ENCODE measurements around the gene CHMP6. TPM values are rescaled to one million over a fixed set of nuclear protein-coding genes. Genes with fewer than 3 reads are reported as not detected.

The CHMP6 gene
- 10 to 100 TPM; 14.8 to 27.8 (median 26.4) TPM for polyA plus RNA-seq

DNA sequence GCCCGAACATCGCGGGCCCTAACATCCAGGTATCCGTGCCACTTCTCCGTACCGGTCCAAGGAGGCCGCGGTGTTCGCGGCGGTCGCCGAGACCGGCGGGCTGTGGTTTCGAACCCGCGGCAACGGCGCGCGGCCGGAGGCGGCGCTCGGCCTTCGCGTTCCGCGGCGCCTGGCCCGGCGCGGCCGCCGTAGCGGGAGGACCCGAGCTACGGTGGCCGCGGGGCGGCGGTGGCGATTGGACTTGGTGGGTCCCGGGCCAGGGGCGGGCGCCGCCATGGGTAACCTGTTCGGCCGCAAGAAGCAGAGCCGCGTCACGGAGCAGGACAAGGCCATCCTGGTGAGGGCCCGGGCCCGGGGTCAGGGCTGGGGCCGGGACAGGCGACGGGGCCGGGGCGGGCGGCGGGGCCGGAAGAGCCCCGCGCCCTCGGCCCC is at the start of gene CHMP6:
TSS of gene CHMP6 (plus strand) at position 197 of the 432 bp plus-strand sequence. CDS start at position 275, 78 bp downstream.
- WGBS, 3 donors: 1% methylated on average over 50 to 66 of the region's 66 CpGs
- H3K27ac ChIP-seq (ENCODE audit: low read depth, low read length): no peak within 1 kb of the TSS

DNA sequence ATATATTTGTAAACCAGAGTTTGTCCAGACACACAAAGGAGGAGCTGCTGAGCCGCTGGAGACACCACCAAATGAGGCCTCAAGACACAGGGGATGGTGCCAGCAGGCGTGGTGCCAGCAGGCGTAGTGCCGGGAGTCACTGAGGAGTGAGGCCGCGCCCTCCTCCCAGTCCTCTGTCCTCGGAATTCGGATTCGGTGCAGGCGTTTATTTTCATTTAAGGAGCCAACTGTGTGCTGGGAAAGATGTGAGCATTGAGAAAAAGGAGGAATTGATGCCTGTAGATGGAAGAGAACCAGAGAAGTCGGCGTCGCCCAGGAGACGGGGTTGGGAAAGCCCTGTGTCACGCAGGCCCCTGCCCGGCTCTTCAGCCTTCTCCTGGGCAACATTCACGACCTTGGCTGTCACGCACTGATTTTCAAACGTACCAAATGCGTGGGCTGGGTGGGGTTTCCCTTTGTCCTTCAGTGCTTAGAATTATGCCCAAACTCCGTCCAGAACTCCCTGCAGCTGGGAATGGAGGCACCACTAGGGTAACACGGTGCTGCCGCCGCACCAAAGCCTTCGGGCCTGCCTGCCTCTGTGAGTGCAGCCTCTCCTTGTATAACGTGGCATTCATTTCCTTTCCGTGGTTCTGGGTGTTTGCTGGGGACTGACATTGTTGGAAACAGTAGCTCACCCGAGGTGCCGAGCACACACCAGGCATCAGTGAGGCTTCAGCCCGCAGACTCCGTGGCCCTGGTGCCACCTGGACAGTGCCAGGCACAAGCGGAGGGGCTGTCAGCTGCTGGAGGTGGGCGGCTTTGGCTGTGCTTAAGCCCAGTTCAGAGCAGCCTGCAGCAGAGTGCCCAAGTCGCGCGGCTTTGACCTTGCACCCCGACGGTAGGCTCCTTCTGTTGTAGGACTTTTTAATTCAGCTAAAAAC is 49.0 kb upstream of the CHMP6 start:
- H3K27ac ChIP-seq (ENCODE audit: low read depth, low read length): no peak overlapping the region
- 55 to 82% (median 59%) methylated on average over 38 of the region's 38 CpGs for WGBS, 3 donors

DNA sequence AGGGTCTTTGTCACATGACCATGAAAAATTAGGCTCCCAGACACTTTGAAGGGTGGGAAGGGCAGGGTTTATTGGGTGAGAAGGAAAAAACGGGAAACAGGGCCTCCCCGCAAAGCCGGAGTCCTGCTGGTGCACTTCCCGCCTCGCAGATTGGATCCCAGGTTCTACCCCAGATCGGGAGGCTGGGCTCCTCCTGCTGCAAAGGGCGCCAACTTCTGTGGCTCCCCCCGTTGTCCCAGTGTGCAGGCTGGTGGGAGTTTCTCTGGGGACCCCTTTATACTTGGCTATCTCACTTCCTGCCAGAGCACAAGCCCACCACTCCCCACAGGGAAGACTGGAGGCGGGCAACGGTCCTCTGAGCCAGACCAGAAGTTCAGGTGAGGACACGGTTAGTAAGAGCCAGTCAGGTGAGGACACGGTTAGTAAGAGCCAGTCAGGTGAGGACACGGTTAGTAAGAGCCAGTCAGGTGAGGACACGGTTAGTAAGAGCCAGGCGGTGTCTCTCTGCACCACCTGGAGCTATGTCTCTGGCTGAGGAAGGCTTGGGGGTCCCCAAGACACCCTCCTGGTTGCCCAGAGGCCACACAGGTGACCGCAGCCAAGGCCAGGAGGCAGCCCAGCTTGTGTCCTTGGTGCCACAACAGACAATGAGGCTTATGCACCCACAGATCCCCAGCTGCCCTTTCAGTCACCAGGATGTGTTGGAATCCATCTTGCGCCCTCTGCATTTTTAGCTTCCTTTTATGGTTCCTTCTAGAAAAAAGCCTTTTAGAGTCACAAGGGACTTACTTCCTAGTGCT is 48.1 kb upstream of the CHMP6 start:
- WGBS, 3 donors: 93% methylated on average over 17 of the region's 17 CpGs
- H3K27ac ChIP-seq (ENCODE audit: low read depth, low read length): no peak overlapping the region

DNA sequence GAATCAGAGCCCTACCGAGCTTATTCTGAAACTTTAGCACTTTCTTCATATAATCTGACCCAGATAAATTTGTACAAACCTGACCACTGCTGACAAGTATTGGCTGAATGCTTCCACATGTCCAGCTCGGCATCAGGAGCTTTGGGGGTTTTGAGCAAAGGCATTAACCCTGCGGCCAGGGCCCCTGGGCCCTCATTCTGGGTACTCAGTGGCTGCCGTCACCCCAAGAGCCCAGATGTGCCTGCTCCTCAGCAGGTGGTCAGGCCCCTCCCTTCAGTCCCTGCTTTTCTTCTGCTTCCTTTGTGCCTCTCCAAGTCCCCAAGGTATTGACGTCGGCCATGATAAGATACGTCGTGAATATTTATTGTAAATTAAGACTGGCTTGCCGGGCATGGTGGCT is 47.3 kb upstream of the CHMP6 start:
- no peak overlapping the region for H3K27ac ChIP-seq (ENCODE audit: low read depth, low read length)
- 87 to 94% (median 90%) methylated on average over 9 of the region's 9 CpGs for WGBS, 3 donors

DNA sequence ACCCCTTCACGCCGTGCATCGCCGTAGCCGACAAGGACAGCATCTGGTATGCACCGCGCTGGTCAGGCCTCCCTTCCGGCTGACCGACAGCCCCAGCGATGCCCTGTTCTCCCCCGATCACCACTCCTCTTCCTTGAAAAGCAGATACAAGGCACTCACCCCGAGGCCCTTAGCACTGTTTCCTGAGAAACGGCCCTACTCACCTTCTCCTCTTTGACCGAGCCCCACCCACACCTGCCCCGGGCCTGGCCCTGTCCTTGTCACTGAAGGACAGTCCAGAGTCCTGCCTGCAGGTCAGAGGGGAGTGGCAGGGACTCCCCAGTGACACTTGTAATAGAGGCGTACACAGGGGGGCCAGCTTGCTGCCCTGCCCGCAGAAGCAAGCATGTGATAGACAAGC is 45.9 kb upstream of the CHMP6 start:
- H3K27ac ChIP-seq (ENCODE audit: low read depth, low read length): no peak overlapping the region
- 96 to 97% (median 96%) methylated on average over 17 of the region's 17 CpGs for WGBS, 3 donors

DNA sequence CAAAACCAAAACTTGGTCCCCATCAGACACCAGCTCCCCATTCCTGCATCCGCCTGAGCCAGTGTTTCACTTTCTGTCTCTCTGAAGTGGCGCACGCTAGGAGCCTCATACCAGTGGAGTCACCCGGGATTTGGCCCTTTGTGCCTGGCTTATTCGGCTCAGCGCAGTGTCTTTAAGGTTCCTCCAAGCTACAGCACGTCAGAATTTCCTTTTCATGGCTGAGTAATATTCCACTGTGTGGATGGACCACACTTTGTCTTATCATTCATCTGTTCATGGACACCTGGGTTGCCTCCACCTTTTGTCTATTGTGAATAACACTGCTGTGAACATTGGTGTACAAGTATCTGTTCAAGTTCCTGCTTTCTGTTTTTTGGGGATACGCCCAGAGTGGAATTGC is 45.2 kb upstream of the CHMP6 start:
- no peak overlapping the region for H3K27ac ChIP-seq (ENCODE audit: low read depth, low read length)
- WGBS, 3 donors: 92 to 99% (median 95%) methylated on average over 8 of the region's 8 CpGs

DNA sequence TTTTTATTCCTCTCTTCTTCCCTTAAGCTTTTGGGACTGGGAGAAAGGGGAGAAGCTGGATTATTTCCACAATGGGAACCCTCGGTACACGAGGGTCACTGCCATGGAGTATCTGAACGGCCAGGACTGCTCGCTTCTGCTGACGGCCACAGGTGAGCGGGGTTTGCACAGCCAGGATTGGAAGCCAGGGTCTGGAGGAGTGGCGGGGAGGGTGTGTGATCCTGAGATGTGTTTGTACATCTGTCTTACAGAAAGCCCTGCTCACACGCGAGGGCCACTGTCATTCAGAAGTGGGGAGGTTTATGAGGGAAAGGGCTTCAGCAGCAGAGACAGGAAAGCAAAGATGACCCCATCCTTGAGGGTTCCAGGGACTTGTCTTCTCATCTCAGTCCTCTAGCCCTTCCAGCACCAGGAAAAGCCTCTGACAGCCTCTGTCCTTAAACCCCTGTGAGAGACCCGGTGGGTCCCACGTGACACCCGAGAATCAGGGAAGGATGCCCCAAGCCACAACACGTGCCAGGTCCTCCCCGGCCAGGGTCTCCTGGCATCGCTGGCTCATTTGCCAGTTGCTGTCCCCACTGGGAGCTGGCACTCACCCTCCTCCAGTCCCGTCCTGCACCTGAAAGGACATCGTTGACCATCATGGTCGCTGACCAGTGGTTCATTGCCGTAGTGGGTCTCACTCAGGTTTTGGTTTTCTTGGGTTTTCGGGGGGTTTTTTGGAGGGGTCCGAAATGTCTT is 44.3 kb upstream of the CHMP6 start:
- H3K27ac ChIP-seq (ENCODE audit: low read depth, low read length): no peak overlapping the region

DNA sequence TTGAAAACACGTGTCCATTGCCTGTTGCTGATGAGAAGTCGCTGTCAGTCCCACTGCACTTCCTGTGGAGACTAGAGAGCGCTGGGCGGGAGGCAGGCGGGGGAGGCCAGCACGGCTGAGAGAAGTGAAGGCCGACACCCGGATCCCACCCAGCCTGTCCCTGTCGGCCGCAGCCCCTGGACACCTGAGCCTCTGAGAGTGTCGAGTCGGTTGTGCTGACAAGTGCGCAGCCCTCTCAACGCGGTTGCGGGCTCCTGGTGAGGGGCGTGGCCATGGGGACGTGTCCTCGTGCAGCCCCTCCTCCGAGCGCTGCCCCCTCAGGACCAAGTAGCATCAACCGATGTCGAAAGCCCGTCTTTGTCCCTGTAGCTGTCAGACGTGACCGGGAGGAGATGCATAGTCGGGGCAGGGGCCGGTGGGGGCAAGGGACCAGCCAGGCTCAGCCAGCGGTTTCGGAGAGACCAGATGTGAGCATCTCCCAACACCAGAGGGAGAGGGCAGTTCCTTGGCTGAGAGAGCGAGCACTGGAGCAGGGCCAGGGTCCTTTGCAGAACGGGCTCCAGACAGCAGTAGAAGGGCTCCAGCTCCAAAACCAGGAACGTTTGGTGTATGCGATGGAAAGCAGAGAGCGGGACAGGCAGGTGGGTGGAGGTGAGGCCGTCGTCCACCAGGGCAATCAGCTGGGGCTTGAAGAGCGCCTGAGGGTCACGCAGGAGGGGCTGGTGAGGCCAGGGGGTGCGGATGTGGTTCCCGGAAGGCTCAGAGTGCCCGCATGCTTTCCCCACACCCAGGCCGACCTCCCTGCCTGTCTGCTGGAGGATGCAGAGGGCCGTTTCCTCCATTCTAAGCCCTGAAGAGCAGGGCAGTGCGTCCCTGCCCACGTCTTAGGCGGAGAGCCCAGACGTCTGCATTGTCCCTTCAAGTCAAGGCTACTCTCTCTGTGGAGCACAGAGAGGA is 43.3 kb upstream of the CHMP6 start:
- 92 to 93% (median 92%) methylated on average over 47 to 48 of the region's 48 CpGs for WGBS, 3 donors

More for the DNA sequence above, 44.3 kb upstream of the CHMP6 start:
- 92 to 95% (median 92%) methylated on average over 21 of the region's 21 CpGs for WGBS, 3 donors

DNA sequence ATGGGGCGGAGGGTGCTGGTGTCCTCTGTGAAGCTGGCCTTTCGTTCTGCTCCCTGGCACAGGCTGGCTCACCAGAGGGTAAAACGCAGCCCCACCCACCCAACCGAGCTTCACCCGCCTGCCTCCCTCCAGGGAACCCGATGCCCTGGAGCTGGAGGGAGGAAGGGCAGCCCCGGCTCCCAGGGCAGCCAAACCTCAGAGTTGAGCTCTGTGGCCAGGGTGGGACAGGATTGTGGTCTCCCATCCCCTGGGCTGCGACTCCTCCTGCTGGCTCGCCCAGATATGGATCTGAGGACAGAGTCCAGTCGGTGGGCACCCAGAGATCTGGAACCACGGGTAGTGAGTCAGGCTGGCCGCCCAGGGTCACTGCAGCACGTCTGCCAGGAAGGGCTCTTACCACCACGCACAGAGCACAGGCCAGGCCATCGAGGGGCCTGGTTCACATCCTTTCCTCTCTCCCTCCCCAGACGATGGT is 42.6 kb upstream of the CHMP6 start:
- no peak overlapping the region for H3K27ac ChIP-seq (ENCODE audit: low read depth, low read length)
- WGBS, 3 donors: 86 to 93% (median 90%) methylated on average over 16 of the region's 16 CpGs

More for the DNA sequence above, 43.3 kb upstream of the CHMP6 start:
- H3K27ac ChIP-seq (ENCODE audit: low read depth, low read length): no peak overlapping the region

DNA sequence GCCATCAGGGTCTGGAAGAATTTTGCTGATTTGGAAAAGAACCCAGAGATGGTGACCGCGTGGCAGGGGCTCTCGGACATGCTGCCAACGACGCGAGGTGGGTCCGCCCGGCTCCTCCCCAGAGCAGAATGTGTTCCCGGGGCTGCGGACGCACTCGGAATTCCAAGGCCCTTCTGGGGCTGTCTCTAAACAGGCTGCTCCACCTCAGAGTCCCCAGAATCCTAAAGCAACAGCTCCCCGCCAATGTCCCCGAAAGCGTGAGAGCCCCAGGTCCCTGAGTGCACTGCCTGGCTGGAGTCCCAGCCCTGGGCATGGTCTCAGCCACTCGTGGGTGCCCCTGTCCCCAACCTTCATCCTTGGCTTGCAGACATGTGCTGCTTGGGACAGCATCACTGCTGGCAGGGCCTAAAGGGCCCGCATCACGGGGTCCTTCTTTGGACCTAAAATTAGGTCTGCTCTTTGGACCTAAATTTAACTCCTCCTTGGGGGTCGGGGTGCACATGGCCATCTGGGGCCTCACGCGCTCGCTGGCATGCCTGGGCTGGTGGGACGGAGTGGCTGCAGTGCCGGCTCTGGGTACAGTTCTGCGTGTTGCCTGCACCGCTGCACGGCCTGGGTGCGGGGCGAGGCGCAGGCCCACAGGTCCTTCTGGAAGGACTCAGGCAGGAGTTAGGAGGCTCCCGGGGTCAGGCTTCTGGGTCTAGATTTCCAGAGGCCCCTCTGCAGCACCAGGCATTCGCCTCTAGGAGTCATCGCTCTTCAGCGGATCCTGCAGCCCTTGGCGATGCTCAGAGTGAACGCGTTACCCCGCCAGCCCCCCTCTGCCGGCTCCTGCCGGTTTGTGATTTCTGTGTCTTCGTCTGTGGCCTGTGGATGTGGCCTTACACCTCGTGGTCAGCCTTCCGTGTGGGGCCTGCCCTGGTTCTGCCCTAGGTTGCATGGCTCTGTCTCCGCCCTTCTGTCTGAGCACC is 41.9 kb upstream of the CHMP6 start:
- 91 to 94% (median 93%) methylated on average over 44 of the region's 44 CpGs for WGBS, 3 donors
- no peak overlapping the region for H3K27ac ChIP-seq (ENCODE audit: low read depth, low read length)

DNA sequence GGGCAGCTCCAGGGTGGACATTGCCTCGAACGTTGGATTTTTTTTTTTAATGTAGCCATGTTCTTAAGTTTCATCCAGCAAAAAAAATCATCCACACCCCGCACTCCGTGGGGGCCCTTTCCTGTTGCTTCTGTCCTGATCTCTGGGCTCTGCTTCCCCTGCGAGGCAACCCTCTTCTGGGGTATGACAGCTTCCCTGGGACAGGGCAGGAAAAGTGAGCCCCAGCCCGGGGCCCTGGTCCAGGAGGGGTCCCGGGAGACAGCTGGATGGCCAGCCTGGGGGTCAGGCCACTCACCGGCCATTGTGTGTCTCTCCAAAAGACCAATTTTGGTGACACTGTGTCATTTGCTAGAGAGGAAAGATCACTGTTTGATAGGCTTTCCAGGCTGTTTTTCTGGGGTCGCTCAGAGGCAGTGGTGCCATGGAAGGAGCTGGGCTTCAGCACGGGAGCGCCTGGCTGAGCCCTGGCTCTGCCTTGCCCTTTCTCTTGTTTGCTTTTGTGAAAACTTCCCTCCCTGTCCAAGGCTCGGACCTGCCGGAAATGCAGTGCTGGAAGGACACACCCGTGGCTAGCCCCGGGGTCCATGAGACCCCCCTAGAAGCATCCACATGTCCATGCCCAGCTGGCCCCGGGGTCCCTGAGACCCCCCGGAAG is 41.0 kb upstream of the CHMP6 start:
- WGBS, 3 donors: 91 to 94% (median 93%) methylated on average over 17 of the region's 17 CpGs
- no peak overlapping the region for H3K27ac ChIP-seq (ENCODE audit: low read depth, low read length)

DNA sequence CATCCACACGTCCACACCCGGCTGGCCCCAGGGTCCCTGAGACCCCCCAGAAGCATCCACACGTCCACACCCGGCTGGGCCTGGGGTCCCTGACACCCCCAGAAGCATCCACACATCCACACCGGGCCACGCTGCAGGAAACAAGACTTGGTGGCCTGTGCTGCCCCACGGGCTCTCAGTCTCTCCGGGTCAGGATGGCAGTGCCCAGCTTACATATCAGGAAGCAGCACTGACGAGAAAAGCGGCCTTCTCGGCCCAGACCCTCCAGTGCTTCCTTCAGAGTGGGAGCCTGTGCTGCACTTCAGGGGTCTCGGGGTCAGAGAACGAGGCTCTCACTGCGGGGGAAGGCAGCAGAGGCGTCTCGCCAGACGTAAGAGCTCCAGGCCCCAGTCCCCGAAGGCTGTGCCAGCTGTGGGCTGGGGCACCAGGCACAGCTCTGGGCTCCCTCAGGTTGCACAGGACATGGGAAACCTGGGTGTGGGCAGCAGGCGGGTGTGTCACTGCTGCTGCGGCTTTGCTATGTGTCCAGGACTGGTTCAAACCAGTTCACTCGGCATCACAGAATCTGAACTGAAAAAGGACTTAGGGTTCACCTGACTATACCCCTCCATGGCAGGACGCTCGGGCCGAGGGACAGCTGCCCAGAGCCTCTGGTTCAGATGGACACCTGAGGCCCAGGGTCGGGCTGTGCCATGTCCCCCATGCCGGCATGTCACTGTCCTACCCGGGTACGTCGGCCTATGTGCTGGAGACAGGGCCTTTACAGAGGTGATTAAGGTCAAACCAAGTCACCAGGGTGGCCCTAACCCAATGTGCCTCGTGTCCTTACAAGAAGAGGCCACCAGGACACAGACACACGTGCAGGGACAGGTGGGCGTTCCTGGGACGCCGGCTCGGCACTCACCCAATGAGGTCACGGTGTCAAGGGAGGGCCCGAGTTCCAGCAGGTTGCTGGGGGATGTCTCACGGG is 40.2 kb upstream of the CHMP6 start:
- 94 to 95% (median 95%) methylated on average over 38 of the region's 38 CpGs for WGBS, 3 donors
- H3K27ac ChIP-seq (ENCODE audit: low read depth, low read length): no peak overlapping the region

DNA sequence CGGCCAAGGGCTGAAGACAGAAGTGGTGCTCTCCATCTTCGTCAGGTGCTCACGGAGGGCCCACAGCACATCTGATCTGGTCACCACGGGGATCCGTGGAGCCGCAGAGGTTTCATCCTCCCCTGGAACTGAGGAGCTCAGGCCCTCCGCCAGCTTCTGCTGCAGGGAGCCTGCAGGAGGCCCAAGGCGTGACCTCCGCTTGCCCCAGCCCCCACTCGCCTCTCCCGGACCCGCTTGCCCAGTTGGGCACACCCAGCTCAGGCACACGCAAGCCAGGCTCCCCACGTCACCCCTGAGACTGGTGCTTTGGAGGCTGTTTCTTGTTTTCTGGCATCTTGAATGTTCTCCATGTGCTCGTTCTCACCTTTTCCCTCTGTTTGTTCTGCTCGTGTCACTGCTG is 39.4 kb upstream of the CHMP6 start:
- WGBS, 3 donors: 87 to 92% (median 92%) methylated on average over 16 of the region's 16 CpGs
- H3K27ac ChIP-seq (ENCODE audit: low read depth, low read length): no peak overlapping the region

DNA sequence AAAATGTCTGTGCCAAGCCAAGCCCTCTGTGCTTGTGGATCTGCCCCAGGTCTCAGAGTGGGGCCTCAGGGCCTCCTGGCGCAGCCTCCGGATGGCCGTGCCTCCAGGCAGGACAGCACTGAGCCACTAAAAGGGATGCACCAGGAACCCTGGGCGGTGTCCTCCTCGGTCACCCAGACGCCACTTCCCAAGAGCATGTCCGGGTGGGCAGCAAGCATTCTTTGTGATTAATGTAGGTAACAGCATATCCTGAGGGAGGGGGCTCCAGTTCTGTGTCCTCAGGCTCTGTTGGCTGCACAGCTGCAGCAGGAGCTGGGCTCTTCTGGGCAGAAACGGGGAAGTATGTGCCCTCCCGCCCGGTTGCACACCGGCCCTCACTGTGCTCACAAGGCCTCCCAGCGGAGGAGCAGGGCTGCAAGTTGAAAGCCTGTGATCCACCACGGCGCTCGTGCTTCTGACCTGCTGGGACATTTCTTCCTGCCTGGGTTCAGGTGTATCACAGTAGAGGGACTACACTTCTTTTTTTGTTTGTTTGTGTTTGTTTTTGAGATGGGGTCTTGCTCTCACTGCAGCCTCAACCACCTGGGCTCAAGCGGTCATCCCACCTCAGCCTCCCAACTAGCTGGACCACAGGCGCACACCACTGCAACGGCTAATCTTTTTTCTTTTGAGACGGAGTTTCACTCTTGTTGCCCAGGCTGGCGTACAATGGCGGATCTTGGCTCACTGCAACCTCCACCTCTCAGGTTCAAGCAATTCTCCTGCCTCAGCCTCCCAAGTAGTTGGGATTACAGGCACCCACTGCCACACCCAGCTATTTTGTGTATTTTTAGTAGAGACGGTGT is 37.9 kb upstream of the CHMP6 start:
- no peak overlapping the region for H3K27ac ChIP-seq (ENCODE audit: low read depth, low read length)
- 90 to 98% (median 95%) methylated on average over 22 of the region's 22 CpGs for WGBS, 3 donors
